Activated T-cell treated with anti-CD3 and anti-CD28 coated beads, Interleukin-2, amount 50 U/mL, for 4 hours (primary cell): Measurements from ENCODE around the gene MYLK4. TPM values are rescaled to one million over a fixed set of nuclear protein-coding genes. Genes with fewer than 3 reads are reported as not detected.
A peak's percentile ranks its signal among the peaks of the same experiment; 100 is the strongest.

Source experiments
- ATAC-seq, 2 donors: fragments of 200-7000 bp; cut with Tn5 transposase; one replicate each; pipeline ENCODE4 v1.10.0; 2021
- DNase-seq: peaks from one replicate; pipeline ENCODE4 v3.0.0-alpha.2; 2020
- H3K27me3 Mint-ChIP-seq: one replicate; pipeline ENCODE4 v1.8.0; 2021; ENCODE audit warnings: low read depth, mixed read lengths
- H3K36me3 Mint-ChIP-seq: one replicate; pipeline ENCODE4 v1.8.0; 2022; ENCODE audit warnings: mixed read lengths; ENCODE audit not compliant: insufficient read depth
- H3K4me1 Mint-ChIP-seq: one replicate; pipeline ENCODE4 v1.8.0; 2021; ENCODE audit warnings: low read depth, mixed read lengths
- H3K4me3 Mint-ChIP-seq: one replicate; pipeline ENCODE4 v1.8.0; 2021; ENCODE audit warnings: mild to moderate bottlenecking, moderate library complexity, mixed read lengths
- H3K9me3 Mint-ChIP-seq: one replicate; pipeline ENCODE4 v1.8.0; 2021; ENCODE audit warnings: mixed read lengths
- total RNA-seq, 3 donors: library from RNA; stranded (reverse); gene quantifications; one replicate each; pipeline ENCODE4 v1.2.1, GENCODE V29; 2021

Gene MYLK4
- total RNA-seq, 3 donors from 2014 or later, result 0.08 to 0.18 (median 0.11) TPM

GRCh38 chr6:2669067-2669700 lies 81.5 kb downstream of the MYLK4 start:
- H3K4me3 Mint-ChIP-seq, result no peak overlapping the region
- peaks cover 2% of the 10 kb centered on the region for H3K27me3 Mint-ChIP-seq
- ATAC-seq (no peak), DNase-seq (no peak)
- no peaks in the 10 kb centered on the region for H3K4me1 Mint-ChIP-seq
- H3K36me3 Mint-ChIP-seq, result no peaks in the 10 kb centered on the region
- H3K9me3 Mint-ChIP-seq, result no peaks in the 10 kb centered on the region

- no peak for ATAC-seq
- Mint-ChIP-seq H3K4me1 (no peaks in the 10 kb centered on the region), H3K27me3 (peaks cover 2% of the 10 kb centered on the region), H3K4me3 (no peak overlapping the region), H3K36me3 (no peaks in the 10 kb centered on the region), H3K9me3 (no peaks in the 10 kb centered on the region)
- no peak for DNase-seq
These were observed 83.1 kb downstream of the MYLK4 start for GRCh38 chr6:2667617-2668016.

GRCh38 chr6:2666906-2667575 lies 83.7 kb downstream of the MYLK4 start:
- ATAC-seq (no peak), DNase-seq (no peak)
- H3K4me3 Mint-ChIP-seq, result no peak overlapping the region
- no peaks in the 10 kb centered on the region for H3K36me3 Mint-ChIP-seq
- H3K4me1 Mint-ChIP-seq, result no peaks in the 10 kb centered on the region
- peaks cover 2% of the 10 kb centered on the region for H3K27me3 Mint-ChIP-seq
- H3K9me3 Mint-ChIP-seq, result no peaks in the 10 kb centered on the region

GRCh38 chr6:2665146-2666070 lies 85.3 kb downstream of the MYLK4 start:
- Mint-ChIP-seq H3K4me1 (no peaks in the 10 kb centered on the region), H3K4me3 (no peak overlapping the region), H3K36me3 (no peaks in the 10 kb centered on the region), H3K9me3 (no peaks in the 10 kb centered on the region), H3K27me3 (peaks cover 2% of the 10 kb centered on the region)
- ATAC-seq (no peak), DNase-seq (no peak)

- H3K36me3 Mint-ChIP-seq, result no peaks in the 10 kb centered on the region
- DNase-seq (no peak), ATAC-seq (peak in 1 of 2 donors; percentile 41)
- no peaks in the 10 kb centered on the region for H3K9me3 Mint-ChIP-seq
- H3K4me1 Mint-ChIP-seq, result peaks cover 2% of the 10 kb centered on the region
- no peak overlapping the region for H3K4me3 Mint-ChIP-seq
- H3K27me3 Mint-ChIP-seq, result peaks cover 2% of the 10 kb centered on the region
These were observed 87.6 kb downstream of the MYLK4 start for GRCh38 chr6:2663123-2663522.

- no peak overlapping the region for H3K4me3 Mint-ChIP-seq
- no peaks in the 10 kb centered on the region for H3K36me3 Mint-ChIP-seq
- ATAC-seq (no peak), DNase-seq (no peak)
- H3K4me1 Mint-ChIP-seq, result peaks cover 2% of the 10 kb centered on the region
- no peaks in the 10 kb centered on the region for H3K9me3 Mint-ChIP-seq
- H3K27me3 Mint-ChIP-seq, result peaks cover 2% of the 10 kb centered on the region
These were observed 89.1 kb downstream of the MYLK4 start for GRCh38 chr6:2661651-2662050.

GRCh38 chr6:2659882-2660281 lies 90.8 kb downstream of the MYLK4 start:
- peaks cover 2% of the 10 kb centered on the region for H3K4me1 Mint-ChIP-seq
- DNase-seq (no peak), ATAC-seq (no peak)
- no peaks in the 10 kb centered on the region for H3K36me3 Mint-ChIP-seq
- no peaks in the 10 kb centered on the region for H3K27me3 Mint-ChIP-seq
- H3K9me3 Mint-ChIP-seq, result no peaks in the 10 kb centered on the region
- H3K4me3 Mint-ChIP-seq, result no peak overlapping the region

GRCh38 chr6:2659381-2659780 lies 91.3 kb downstream of the MYLK4 start:
- H3K27me3 Mint-ChIP-seq, result no peaks in the 10 kb centered on the region
- peaks cover 2% of the 10 kb centered on the region for H3K4me1 Mint-ChIP-seq
- no peak overlapping the region for H3K4me3 Mint-ChIP-seq
- no peaks in the 10 kb centered on the region for H3K9me3 Mint-ChIP-seq
- DNase-seq (no peak), ATAC-seq (no peak)
- no peaks in the 10 kb centered on the region for H3K36me3 Mint-ChIP-seq

- Mint-ChIP-seq H3K27me3 (no peaks in the 10 kb centered on the region), H3K36me3 (no peaks in the 10 kb centered on the region), H3K4me1 (peaks cover 2% of the 10 kb centered on the region), H3K4me3 (no peak overlapping the region), H3K9me3 (no peaks in the 10 kb centered on the region)
- ATAC-seq (peak in 1 of 2 donors; percentile 25), DNase-seq (no peak)
These were observed 91.9 kb downstream of the MYLK4 start for GRCh38 chr6:2658788-2659187.

- Mint-ChIP-seq H3K9me3 (peaks cover 8% of the 10 kb centered on the region), H3K36me3 (no peaks in the 10 kb centered on the region)
These were observed 94.2 kb downstream of the MYLK4 start for GRCh38 chr6:2656460-2657079.

GRCh38 chr6:2655844-2656433 lies 94.8 kb downstream of the MYLK4 start:
- ATAC-seq (no peak), DNase-seq (no peak)
- Mint-ChIP-seq H3K9me3 (peaks cover 8% of the 10 kb centered on the region), H3K27me3 (peaks cover 9% of the 10 kb centered on the region), H3K36me3 (no peaks in the 10 kb centered on the region), H3K4me1 (peaks cover 2% of the 10 kb centered on the region), H3K4me3 (no peak overlapping the region)

More at GRCh38 chr6:2656460-2657079, 94.2 kb downstream of the MYLK4 start:
- H3K27me3 Mint-ChIP-seq, result peaks cover 9% of the 10 kb centered on the region
- ATAC-seq (no peak), DNase-seq (no peak)
- H3K4me3 Mint-ChIP-seq, result no peak overlapping the region
- H3K4me1 Mint-ChIP-seq, result peaks cover 2% of the 10 kb centered on the region

- Mint-ChIP-seq H3K9me3 (peaks cover 8% of the 10 kb centered on the region), H3K4me3 (no peak overlapping the region), H3K27me3 (peaks cover 12% of the 10 kb centered on the region), H3K4me1 (no peaks in the 10 kb centered on the region), H3K36me3 (no peaks in the 10 kb centered on the region)
- ATAC-seq, result no peak
- no peak for DNase-seq
These were observed 97.2 kb downstream of the MYLK4 start for GRCh38 chr6:2653369-2654032.

- peaks cover 8% of the 10 kb centered on the region for H3K9me3 Mint-ChIP-seq
- H3K36me3 Mint-ChIP-seq, result no peaks in the 10 kb centered on the region
- DNase-seq (no peak), ATAC-seq (no peak)
- peaks cover 15% of the 10 kb centered on the region for H3K27me3 Mint-ChIP-seq
- H3K4me3 Mint-ChIP-seq, result no peak overlapping the region
- H3K4me1 Mint-ChIP-seq, result no peaks in the 10 kb centered on the region
These were observed 98.1 kb downstream of the MYLK4 start for GRCh38 chr6:2652611-2653010.
